Measurements from ENCODE around the gene NRDC. TPM values are rescaled to one million over a fixed set of nuclear protein-coding genes. Genes with fewer than 3 reads are reported as not detected.

The NRDC gene
- total RNA-seq, 1 donor from 2014 or later, result 141 TPM

GRCh38 chr1:51840743-51841461, 37.6 kb downstream of the NRDC start:
- Histone ChIP-seq H3K9me3 (ENCODE audit: low read depth) (no peaks in the 10 kb centered on the region), H2AFZ (replicated peaks) (no peak overlapping the region), H3K4me3 (no peak overlapping the region), H3K36me3 (peaks cover 6% of the 10 kb centered on the region), H3K79me2 (ENCODE audit: low read depth) (peaks cover 40% of the 10 kb centered on the region), H3K27ac (no peak overlapping the region), H4K20me1 (ENCODE audit: low read depth) (no peaks in the 10 kb centered on the region), H3K4me2 (no peak overlapping the region), H3F3A (ENCODE audit: low read depth) (peaks cover 10% of the 10 kb centered on the region), H3K27me3 (no peaks in the 10 kb centered on the region), H3K4me1 (peaks cover 11% of the 10 kb centered on the region), H3K9ac (peak overlapping the region; percentile 33)
- TF ChIP-seq CTCF (IDR thresholded peaks at IDR 0.05) (no peak), EZH2 (IDR thresholded peaks at IDR 0.05) (no peak), EZH2phosphoT487 (IDR thresholded peaks at IDR 0.05) (no peak)
- no peaks in the 10 kb centered on the region for H3K4me1 Mint-ChIP-seq
- H3K27me3 Mint-ChIP-seq (ENCODE audit: insufficient read depth, low read depth), result no peaks in the 10 kb centered on the region
- H3K36me3 Mint-ChIP-seq, result peaks cover 10% of the 10 kb centered on the region
- no peak overlapping the region for H3K27ac Mint-ChIP-seq
- no peaks in the 10 kb centered on the region for H3K9me3 Mint-ChIP-seq
- no peak overlapping the region for H3K4me3 Mint-ChIP-seq
- DNase-seq (ENCODE audit: low spot score), result no peak

GRCh38 chr1:51840182-51840581, 38.3 kb downstream of the NRDC start:
- peaks cover 11% of the 10 kb centered on the region for H3K36me3 Mint-ChIP-seq
- no peak for DNase-seq (ENCODE audit: low spot score)
- Histone ChIP-seq H4K20me1 (ENCODE audit: low read depth) (no peaks in the 10 kb centered on the region), H3K36me3 (peaks cover 6% of the 10 kb centered on the region), H3K9ac (no peak overlapping the region), H3K27ac (no peak overlapping the region), H3F3A (ENCODE audit: low read depth) (peaks cover 7% of the 10 kb centered on the region), H3K4me3 (no peak overlapping the region), H3K27me3 (no peaks in the 10 kb centered on the region), H3K79me2 (ENCODE audit: low read depth) (peaks cover 34% of the 10 kb centered on the region), H3K4me1 (peaks cover 11% of the 10 kb centered on the region), H3K4me2 (no peak overlapping the region), H2AFZ (replicated peaks) (no peak overlapping the region), H3K9me3 (ENCODE audit: low read depth) (no peaks in the 10 kb centered on the region)
- no peak for TF ChIP-seq EZH2phosphoT487 (IDR thresholded peaks at IDR 0.05)
- no peak for TF ChIP-seq EZH2 (IDR thresholded peaks at IDR 0.05)
- no peak for TF ChIP-seq CTCF (IDR thresholded peaks at IDR 0.05)
- H3K27me3 Mint-ChIP-seq (ENCODE audit: insufficient read depth, low read depth), result no peaks in the 10 kb centered on the region
- H3K9me3 Mint-ChIP-seq, result no peaks in the 10 kb centered on the region
- no peak overlapping the region for H3K27ac Mint-ChIP-seq
- H3K4me1 Mint-ChIP-seq, result no peaks in the 10 kb centered on the region
- H3K4me3 Mint-ChIP-seq, result no peak overlapping the region

GRCh38 chr1:51839094-51839493, 39.4 kb downstream of the NRDC start:
- H2AFZ ChIP-seq (replicated peaks), result no peak overlapping the region
- H3K9me3 ChIP-seq (ENCODE audit: low read depth), result no peaks in the 10 kb centered on the region
- DNase-seq (ENCODE audit: low spot score), result no peak
- no peak overlapping the region for H3K4me2 ChIP-seq
- no peaks in the 10 kb centered on the region for H3K4me1 Mint-ChIP-seq
- TF ChIP-seq EZH2 (IDR thresholded peaks at IDR 0.05), result no peak
- TF ChIP-seq CTCF (IDR thresholded peaks at IDR 0.05), result no peak
- no peak for TF ChIP-seq EZH2phosphoT487 (IDR thresholded peaks at IDR 0.05)
- no peaks in the 10 kb centered on the region for H3K27me3 Mint-ChIP-seq (ENCODE audit: insufficient read depth, low read depth)
- peaks cover 6% of the 10 kb centered on the region for H3K36me3 Mint-ChIP-seq
- H3K4me1 ChIP-seq, result peaks cover 8% of the 10 kb centered on the region
- no peaks in the 10 kb centered on the region for H4K20me1 ChIP-seq (ENCODE audit: low read depth)
- no peak overlapping the region for H3K4me3 Mint-ChIP-seq
- H3K27me3 ChIP-seq, result no peaks in the 10 kb centered on the region
- H3F3A ChIP-seq (ENCODE audit: low read depth), result peaks cover 6% of the 10 kb centered on the region
- H3K9ac ChIP-seq, result no peak overlapping the region
- H3K9me3 Mint-ChIP-seq, result no peaks in the 10 kb centered on the region
- H3K27ac ChIP-seq, result no peak overlapping the region
- H3K4me3 ChIP-seq, result no peak overlapping the region
- H3K27ac Mint-ChIP-seq, result no peak overlapping the region
- peaks cover 6% of the 10 kb centered on the region for H3K36me3 ChIP-seq
- H3K79me2 ChIP-seq (ENCODE audit: low read depth), result peaks cover 25% of the 10 kb centered on the region
